H9 (cell line): ENCODE measurements around the gene CTRB2. TPM values are rescaled to one million over a fixed set of nuclear protein-coding genes. Genes with fewer than 3 reads are reported as not detected.

Source experiments
- DNase-seq: peaks from one replicate; pipeline ENCODE4 v3.0.0-alpha.2; 2017
- H2AFZ ChIP-seq: one replicate; pipeline ENCODE4 v1.6.1; 2013; ENCODE audit warnings: mild to moderate bottlenecking, low read length, control low read depth, moderate library complexity
- H2AK5ac ChIP-seq: 2 replicates; pipeline ENCODE4 v1.6.1; 2013; ENCODE audit warnings: low read length, control low read depth, mixed read lengths; ENCODE audit not compliant: insufficient read length
- H2BK120ac ChIP-seq: one replicate; pipeline ENCODE4 v1.6.1; 2013; ENCODE audit warnings: low read depth, mild to moderate bottlenecking, low read length, control low read depth, inconsistent platforms; ENCODE audit not compliant: poor library complexity, severe bottlenecking
- H2BK12ac ChIP-seq: 2 replicates; pipeline ENCODE4 v1.6.1; 2013; ENCODE audit warnings: low read length, control low read depth, mixed read lengths, low read depth; ENCODE audit not compliant: insufficient read length
- H2BK15ac ChIP-seq: 2 replicates; pipeline ENCODE4 v1.6.1; 2013; ENCODE audit warnings: low read depth, low read length, control low read depth
- H2BK20ac ChIP-seq: one replicate; pipeline ENCODE4 v1.6.1; 2013; ENCODE audit warnings: low read depth, mild to moderate bottlenecking, low read length, control low read depth, inconsistent platforms; ENCODE audit not compliant: poor library complexity, severe bottlenecking
- H2BK5ac ChIP-seq: 2 replicates; pipeline ENCODE4 v1.6.1; 2013; ENCODE audit warnings: low read length, control low read depth, mixed read lengths; ENCODE audit not compliant: insufficient read length
- H3K14ac ChIP-seq: 2 replicates; pipeline ENCODE4 v1.6.1; 2013; ENCODE audit warnings: low read length, control low read depth; ENCODE audit not compliant: insufficient read depth
- H3K18ac ChIP-seq: 2 replicates; pipeline ENCODE4 v1.6.1; 2013; ENCODE audit warnings: low read depth, mild to moderate bottlenecking, mixed read lengths, low read length, control low read depth; ENCODE audit not compliant: insufficient read length
- H3K23ac ChIP-seq: 2 replicates; pipeline ENCODE4 v1.6.1; 2013; ENCODE audit warnings: low read length, control low read depth, mixed read lengths, low read depth; ENCODE audit not compliant: insufficient read length
- H3K23me2 ChIP-seq: 2 replicates; pipeline ENCODE4 v1.6.1; 2013; ENCODE audit warnings: low read depth, mild to moderate bottlenecking, mixed read lengths, low read length, control low read depth; ENCODE audit not compliant: insufficient read length, poor library complexity, severe bottlenecking
- H3K27ac ChIP-seq: 2 replicates; pipeline ENCODE4 v1.5.1; 2013; ENCODE audit warnings: low read length, control low read depth, mixed read lengths, low read depth; ENCODE audit not compliant: insufficient read length
- H3K27me3 ChIP-seq: 2 replicates; pipeline ENCODE4 v1.6.1; 2013; ENCODE audit warnings: low read length, control low read depth, inconsistent platforms; ENCODE audit not compliant: insufficient read depth
- H3K4ac ChIP-seq: 2 replicates; pipeline ENCODE4 v1.6.1; 2013; ENCODE audit warnings: low read depth, mild to moderate bottlenecking, control low read depth, inconsistent platforms, low read length, moderate library complexity
- H3K4me1 ChIP-seq: 2 replicates; pipeline ENCODE4 v1.6.1; 2013; ENCODE audit warnings: low read length, control low read depth, inconsistent platforms; ENCODE audit not compliant: insufficient read depth
- H3K4me2 ChIP-seq: 2 replicates; pipeline ENCODE4 v1.6.1; 2013; ENCODE audit warnings: low read length, control low read depth, mixed read lengths; ENCODE audit not compliant: insufficient read length, insufficient read depth
- H3K56ac ChIP-seq: 2 replicates; pipeline ENCODE4 v1.6.1; 2013; ENCODE audit warnings: low read depth, mild to moderate bottlenecking, mixed read lengths, low read length, control low read depth; ENCODE audit not compliant: insufficient read length
- H3K79me1 ChIP-seq: 2 replicates; pipeline ENCODE4 v1.6.1; 2013; ENCODE audit warnings: low read depth, mild to moderate bottlenecking, moderate library complexity, low read length, control low read depth, inconsistent platforms; ENCODE audit not compliant: insufficient read depth, poor library complexity, severe bottlenecking
- H3K79me2 ChIP-seq: 2 replicates; pipeline ENCODE4 v1.6.1; 2013; ENCODE audit warnings: low read length, control low read depth, inconsistent platforms; ENCODE audit not compliant: insufficient read depth
- H3K9ac ChIP-seq: 2 replicates; pipeline ENCODE4 v1.6.1; 2013; ENCODE audit warnings: low read length, control low read depth, mixed read lengths; ENCODE audit not compliant: insufficient read length; ENCODE audit errors: extremely low read depth
- H3K9me3 ChIP-seq: one replicate; pipeline ENCODE4 v1.6.1; 2013; ENCODE audit warnings: low read depth, low read length, inconsistent platforms; ENCODE audit not compliant: control insufficient read depth
- H3T11ph ChIP-seq: one replicate; pipeline ENCODE4 v1.6.1; 2013; ENCODE audit warnings: mild to moderate bottlenecking, low read length, control low read depth, inconsistent platforms
- H4K20me1 ChIP-seq: one replicate; pipeline ENCODE4 v1.6.1; 2013; ENCODE audit not compliant: control insufficient read depth, insufficient read length, insufficient read depth
- H4K5ac ChIP-seq: 2 replicates; pipeline ENCODE4 v1.6.1; 2013; ENCODE audit warnings: low read depth, mild to moderate bottlenecking, mixed read lengths, low read length, control low read depth; ENCODE audit not compliant: insufficient read length
- H4K8ac ChIP-seq: replicated peaks from 2 replicates; pipeline ENCODE4 v1.6.1; 2013; ENCODE audit warnings: low read length, control low read depth, mixed read lengths, low read depth; ENCODE audit not compliant: insufficient read length
- H4K91ac ChIP-seq: 2 replicates; pipeline ENCODE4 v1.6.1; 2013; ENCODE audit warnings: low read depth, mild to moderate bottlenecking, moderate library complexity, mixed read lengths, low read length, control low read depth; ENCODE audit not compliant: insufficient read length
- H3K27ac Mint-ChIP-seq, 3 experiments: 2 replicates in 2 of 3; 3 replicates in 1 of 3; pipeline ENCODE4 v1.8.0; 2020 to 2021; ENCODE audit warnings: mixed read lengths in 3 of 3, mild to moderate bottlenecking in 1 of 3, moderate library complexity in 1 of 3
- H3K27me3 Mint-ChIP-seq: 2 replicates; pipeline ENCODE4 v1.8.0; 2021; ENCODE audit warnings: low read depth, mild to moderate bottlenecking, moderate library complexity, mixed read lengths
- H3K36me3 Mint-ChIP-seq, 3 experiments: 2 replicates in 2 of 3; 3 replicates in 1 of 3; pipeline ENCODE4 v1.8.0; 2020 to 2021; ENCODE audit warnings: low read depth in 3 of 3, mixed read lengths in 3 of 3; ENCODE audit not compliant: insufficient read depth in 1 of 3
- H3K4me1 Mint-ChIP-seq, 2 experiments: 2 replicates each; pipeline ENCODE4 v1.8.0; 2020; ENCODE audit warnings: mixed read lengths in 2 of 2
- H3K4me3 Mint-ChIP-seq, 2 experiments: 2 replicates in 1 of 2; 3 replicates in 1 of 2; pipeline ENCODE4 v1.8.0; 2020 to 2021; ENCODE audit warnings: mild to moderate bottlenecking in 2 of 2, mixed read lengths in 2 of 2, moderate library complexity in 1 of 2
- H3K9me3 Mint-ChIP-seq, 2 experiments: 2 replicates in 1 of 2; 3 replicates in 1 of 2; pipeline ENCODE4 v1.8.0; 2020; ENCODE audit warnings: mild to moderate bottlenecking in 2 of 2, mixed read lengths in 2 of 2, moderate library complexity in 1 of 2
- WGBS: extraction: QIAGEN DNeasy Blood & Tissue Kit; methylation state at CpG from one replicate; pipeline ENCODE4 v1.1.7; 2013; ENCODE audit warnings: missing lambda C conversion rate, low lambda C conversion rate, mixed read lengths; ENCODE audit not compliant: insufficient read length; ENCODE audit errors: extremely low coverage; 5-methylcytosine and 5-hydroxymethylcytosine counted together
- total RNA-seq: library from RNA; stranded (reverse); gene quantifications from 2 replicates; pipeline ENCODE4 v1.2.1, GENCODE V29; 2021
- TF ChIP-seq, protein P1 (sequence below): fragments of 200-600 bp; sonication (generic); conservative IDR thresholded peaks from 3 replicates; pipeline ENCODE4 v1.8.0; 2021; ENCODE audit warnings: antibody characterized with exemption, mild to moderate bottlenecking

Gene CTRB2
- total RNA-seq, 1 experiment from 2014 or later, result not detected

DNA sequence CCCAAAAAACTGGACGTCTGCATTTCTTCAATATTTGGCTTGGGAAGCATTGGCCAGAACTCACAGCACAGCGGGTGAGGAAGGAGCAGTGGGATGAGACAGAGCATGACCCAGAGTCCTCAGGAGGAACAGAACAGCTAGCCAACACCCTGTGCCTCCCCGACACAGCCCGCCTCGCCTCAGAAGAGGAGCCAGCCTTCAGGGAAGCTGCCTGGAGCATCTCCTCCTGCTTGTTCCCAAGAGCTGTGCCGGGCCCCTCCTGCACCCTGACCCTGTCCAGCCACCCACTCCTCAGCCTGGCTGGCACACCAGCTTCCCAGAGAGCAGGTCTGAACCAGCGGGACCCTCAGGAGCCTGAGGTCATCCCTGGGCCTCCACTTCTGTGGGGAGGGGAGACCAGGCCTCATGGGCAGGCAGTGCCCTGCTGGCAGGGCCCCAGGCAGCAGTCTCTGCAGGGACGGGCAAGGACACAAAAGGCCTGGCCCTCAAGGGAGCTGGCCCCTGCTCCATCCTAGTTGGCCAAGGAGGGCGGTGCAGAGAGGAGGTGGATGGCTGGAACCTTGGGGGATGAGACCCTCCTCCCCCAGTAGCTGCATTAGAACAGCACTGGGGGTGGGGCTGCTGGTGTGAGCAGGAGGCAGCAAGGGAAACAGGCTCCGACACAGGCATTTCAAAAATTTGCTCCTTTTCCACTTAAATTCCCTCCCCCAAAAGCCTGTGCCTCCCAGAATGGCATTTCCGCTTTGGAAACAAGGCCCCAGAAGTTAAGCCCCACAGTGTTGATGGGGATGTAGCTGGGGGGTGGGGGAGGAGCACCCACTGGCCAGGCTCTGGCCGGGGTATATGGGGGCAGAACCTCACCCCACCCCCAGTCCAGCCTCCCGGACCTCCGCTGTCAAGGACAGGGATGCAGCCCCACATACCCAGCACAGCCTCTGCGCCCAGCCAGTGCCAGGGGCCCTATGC lies 46.3 kb upstream of the CTRB2 start:
- peak overlapping the region; percentile 86 for H3K14ac ChIP-seq
- no peak overlapping the region for H2BK15ac ChIP-seq
- peak overlapping the region; percentile 83 to 99 (median 87); a peak in 6 of 7 replicates for H3K27ac Mint-ChIP-seq
- H3K23me2 ChIP-seq, result peaks cover 15% of the 10 kb centered on the region
- no peak overlapping the region for H4K8ac ChIP-seq
- H3K9me3 Mint-ChIP-seq, result no peaks in the 10 kb centered on the region
- peaks cover 7% of the 10 kb centered on the region for H3K79me1 ChIP-seq
- H3K9ac ChIP-seq, result peak overlapping the region; percentile 25
- peak overlapping the region; percentile 16 for H2BK12ac ChIP-seq
- H3K27ac ChIP-seq, result peak overlapping the region; percentile 82
- H2AFZ ChIP-seq, result no peak overlapping the region
- H3K4me3 Mint-ChIP-seq, result peak overlapping the region in 1 of 2 experiments; percentile 68; a peak in 3 of 5 replicates
- H3K18ac ChIP-seq, result peak overlapping the region; percentile 80
- no peak overlapping the region for H2BK120ac ChIP-seq
- no peaks in the 10 kb centered on the region for H3K27me3 Mint-ChIP-seq
- H4K20me1 ChIP-seq, result no peaks in the 10 kb centered on the region
- WGBS, result no CpG with 5 or more reads among the region's 15 CpGs
- TF ChIP-seq, protein P1, sequence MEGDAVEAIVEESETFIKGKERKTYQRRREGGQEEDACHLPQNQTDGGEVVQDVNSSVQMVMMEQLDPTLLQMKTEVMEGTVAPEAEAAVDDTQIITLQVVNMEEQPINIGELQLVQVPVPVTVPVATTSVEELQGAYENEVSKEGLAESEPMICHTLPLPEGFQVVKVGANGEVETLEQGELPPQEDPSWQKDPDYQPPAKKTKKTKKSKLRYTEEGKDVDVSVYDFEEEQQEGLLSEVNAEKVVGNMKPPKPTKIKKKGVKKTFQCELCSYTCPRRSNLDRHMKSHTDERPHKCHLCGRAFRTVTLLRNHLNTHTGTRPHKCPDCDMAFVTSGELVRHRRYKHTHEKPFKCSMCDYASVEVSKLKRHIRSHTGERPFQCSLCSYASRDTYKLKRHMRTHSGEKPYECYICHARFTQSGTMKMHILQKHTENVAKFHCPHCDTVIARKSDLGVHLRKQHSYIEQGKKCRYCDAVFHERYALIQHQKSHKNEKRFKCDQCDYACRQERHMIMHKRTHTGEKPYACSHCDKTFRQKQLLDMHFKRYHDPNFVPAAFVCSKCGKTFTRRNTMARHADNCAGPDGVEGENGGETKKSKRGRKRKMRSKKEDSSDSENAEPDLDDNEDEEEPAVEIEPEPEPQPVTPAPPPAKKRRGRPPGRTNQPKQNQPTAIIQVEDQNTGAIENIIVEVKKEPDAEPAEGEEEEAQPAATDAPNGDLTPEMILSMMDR, result no peak
- H3K4me1 Mint-ChIP-seq, result peaks cover 58 to 73% of the 10 kb centered on the region in 2 experiments
- H3K23ac ChIP-seq, result no peak overlapping the region
- peak overlapping the region; percentile 12 for H3K4ac ChIP-seq
- no peak overlapping the region for H3T11ph ChIP-seq
- peak overlapping the region; percentile 38 for H4K5ac ChIP-seq
- H2AK5ac ChIP-seq, result no peak overlapping the region
- peaks cover 37% of the 10 kb centered on the region; the same call in 1 of the 2 replicates for H3K79me2 ChIP-seq
- H2BK5ac ChIP-seq, result peak overlapping the region; percentile 7
- H3K4me2 ChIP-seq, result peak overlapping the region; percentile 71
- H3K56ac ChIP-seq, result no peak overlapping the region
- H2BK20ac ChIP-seq, result no peak overlapping the region
- DNase-seq, result peak; percentile 96
- peak overlapping the region; percentile 76 for H4K91ac ChIP-seq
- no peaks in the 10 kb centered on the region for H3K9me3 ChIP-seq
- H3K4me1 ChIP-seq, result peaks cover 22% of the 10 kb centered on the region; the same call in 1 of the 2 replicates
- H3K27me3 ChIP-seq, result no peaks in the 10 kb centered on the region
- no peaks in the 10 kb centered on the region; a peak in 1 of 7 replicates for H3K36me3 Mint-ChIP-seq
